CD8-positive, alpha-beta memory T cell (primary cell): ENCODE data around the gene DRC7. TPM values are rescaled to one million over a fixed set of nuclear protein-coding genes. Genes with fewer than 3 reads are reported as not detected.

Experiments
- CTCF ChIA-PET: fragments of 350-600 bp; sonication (Branson Sonifier 250); formaldehyde crosslinking; loops from one replicate; lab custom pipeline; 2021; ENCODE audit warnings: antibody characterized with exemption; lab: Charles Lee
- POLR2A ChIA-PET: fragments of 350-600 bp; sonication (Branson Sonifier 250); formaldehyde crosslinking; loops from one replicate; lab custom pipeline; 2021; ENCODE audit warnings: antibody characterized with exemption; lab: Charles Lee
- DNase-seq, 5 donors: peaks; one replicate each; pipeline versions ENCODE4 v3.0.0 to v3.0.0-alpha.2; 2020 to 2022; ENCODE audit warnings: mixed read lengths in 1 of 5
- H3K27ac ChIP-seq: one replicate; pipeline ENCODE4 v1.7.0; 2013; ENCODE audit warnings: low read depth, mild to moderate bottlenecking, low read length, moderate library complexity
- H3K27me3 ChIP-seq: 2 replicates; pipeline ENCODE4 v1.7.0; 2013; ENCODE audit warnings: low read length, mild to moderate bottlenecking; ENCODE audit not compliant: insufficient read depth, poor library complexity, severe bottlenecking
- H3K36me3 ChIP-seq: 2 replicates; pipeline ENCODE4 v1.7.0; 2013; ENCODE audit warnings: mild to moderate bottlenecking, low read length, moderate library complexity; ENCODE audit not compliant: insufficient read depth
- H3K4me1 ChIP-seq: 2 replicates; pipeline ENCODE4 v1.7.0; 2013; ENCODE audit warnings: mild to moderate bottlenecking, low read length, moderate library complexity; ENCODE audit not compliant: insufficient read depth
- H3K4me3 ChIP-seq: 2 replicates; pipeline ENCODE4 v1.7.0; 2013; ENCODE audit warnings: mild to moderate bottlenecking, low read length
- H3K9me3 ChIP-seq: 2 replicates; pipeline ENCODE4 v1.7.0; 2013; ENCODE audit warnings: mild to moderate bottlenecking, low read length
- H3K27ac Mint-ChIP-seq, 8 donors: one replicate each; pipeline ENCODE4 v1.8.0; 2020 to 2021; ENCODE audit warnings: mixed read lengths in 8 of 8, mild to moderate bottlenecking in 6 of 8, inconsistent platforms in 3 of 8, moderate library complexity in 3 of 8
- H3K27me3 Mint-ChIP-seq, 2 donors: one replicate each; pipeline ENCODE4 v1.8.0; 2020 to 2021; ENCODE audit warnings: mixed read lengths in 2 of 2, mild to moderate bottlenecking in 1 of 2, moderate library complexity in 1 of 2
- H3K36me3 Mint-ChIP-seq, 3 donors: one replicate each; pipeline ENCODE4 v1.8.0; 2020 to 2021; ENCODE audit warnings: mixed read lengths in 3 of 3, inconsistent platforms in 1 of 3, mild to moderate bottlenecking in 1 of 3
- H3K4me1 Mint-ChIP-seq, 3 donors: one replicate each; pipeline ENCODE4 v1.8.0; 2020 to 2021; ENCODE audit warnings: mixed read lengths in 3 of 3, inconsistent platforms in 1 of 3, mild to moderate bottlenecking in 1 of 3
- H3K4me3 Mint-ChIP-seq, 7 donors: one replicate each; pipeline ENCODE4 v1.8.0; 2020 to 2021; ENCODE audit warnings: mixed read lengths in 7 of 7, mild to moderate bottlenecking in 6 of 7, moderate library complexity in 4 of 7, inconsistent platforms in 2 of 7
- H3K9me3 Mint-ChIP-seq, 5 donors: one replicate each; pipeline ENCODE4 v1.8.0; 2020 to 2022; ENCODE audit warnings: mixed read lengths in 5 of 5, mild to moderate bottlenecking in 3 of 5, moderate library complexity in 2 of 5, inconsistent platforms in 1 of 5
- polyA plus RNA-seq: library from polyadenylated mRNA; unstranded; fragments of 300-500 nt; fragmentation: Illumina TruSeq; gene quantifications from one replicate; pipeline ENCODE4 v1.2.3, GENCODE V29; 2021
- total RNA-seq, 2 experiments: library from RNA; stranded (reverse); gene quantifications; one replicate each; pipeline ENCODE4 v1.2.3, GENCODE V29; 2021

DRC7 gene
- total and polyA plus RNA-seq, 3 experiments from 2014 or later: not detected

- ChIA-PET POLR2A (interaction anchor here (1.3 kb wide), 1 partner anchor 47 kb away, joined by 4 read pairs; no protein-coding TSS in a partner anchor), CTCF (interaction anchor here (0.6 to 6.4 kb wide), 27 partner anchors 9 to 250 kb away, joined by 3 to 215 read pairs (median 5); partner anchors contain the start of genes ADGRG1 and KATNB1)
- peak; percentile 75 to 88 (median 79) for DNase-seq
- Histone ChIP-seq H3K9me3 (no peaks in the 10 kb centered on the region), H3K27me3 (no peaks in the 10 kb centered on the region), H3K4me1 (peaks cover 34% of the 10 kb centered on the region), H3K4me3 (no peak overlapping the region), H3K27ac (no peak overlapping the region), H3K36me3 (no peaks in the 10 kb centered on the region)
- H3K27me3 Mint-ChIP-seq: peaks cover 0 to 2% of the 10 kb centered on the region in 2 donors
- H3K27ac Mint-ChIP-seq: peak overlapping the region; percentile 63 to 96 (median 83)
- peak overlapping the region; percentile 41 to 88 (median 75) for H3K4me3 Mint-ChIP-seq
- H3K9me3 Mint-ChIP-seq: no peaks in the 10 kb centered on the region
- H3K36me3 Mint-ChIP-seq: no peaks in the 10 kb centered on the region
- peaks cover 45 to 54% (median 46%) of the 10 kb centered on the region in 3 donors for H3K4me1 Mint-ChIP-seq
Observed at GRCh38 chr16:57648581-57649442, 45.8 kb upstream of the DRC7 start.

- DNase-seq: no peak
- Mint-ChIP-seq H3K4me1 (peaks cover 45 to 54% (median 46%) of the 10 kb centered on the region in 3 donors), H3K4me3 (peak overlapping the region in 4 of 7 donors; percentile 69 to 88 (median 76)), H3K36me3 (no peaks in the 10 kb centered on the region), H3K27ac (peak overlapping the region in 5 of 8 donors; percentile 71 to 92 (median 79)), H3K9me3 (no peaks in the 10 kb centered on the region), H3K27me3 (peaks cover 0 to 2% of the 10 kb centered on the region in 2 donors)
- H3K4me3 ChIP-seq: no peak overlapping the region
- CTCF ChIA-PET: interaction anchor here (0.7 to 6.4 kb wide), 20 partner anchors 9 to 215 kb away, joined by 3 to 215 read pairs (median 8); partner anchors contain the start of genes ADGRG1 and KATNB1
- H3K27me3 ChIP-seq: no peaks in the 10 kb centered on the region
- H3K4me1 ChIP-seq: peaks cover 34% of the 10 kb centered on the region
- no peaks in the 10 kb centered on the region for H3K9me3 ChIP-seq
- H3K27ac ChIP-seq: no peak overlapping the region
- H3K36me3 ChIP-seq: no peaks in the 10 kb centered on the region
- POLR2A ChIA-PET: no interaction called here
Observed at GRCh38 chr16:57649443-57649751, 45.2 kb upstream of the DRC7 start.

- CTCF ChIA-PET: interaction anchor here (0.7 to 6.4 kb wide), 19 partner anchors 8 to 214 kb away, joined by 3 to 215 read pairs (median 7); partner anchors contain the start of genes ADGRG1 and KATNB1
- H3K36me3 Mint-ChIP-seq: no peaks in the 10 kb centered on the region
- peak overlapping the region in 1 of 8 donors; percentile 66 for H3K27ac Mint-ChIP-seq
- Histone ChIP-seq H3K4me3 (no peak overlapping the region), H3K4me1 (peaks cover 34% of the 10 kb centered on the region), H3K36me3 (no peaks in the 10 kb centered on the region), H3K27ac (no peak overlapping the region), H3K27me3 (no peaks in the 10 kb centered on the region), H3K9me3 (no peaks in the 10 kb centered on the region)
- POLR2A ChIA-PET: no interaction called here
- H3K9me3 Mint-ChIP-seq: no peaks in the 10 kb centered on the region
- peaks cover 0 to 2% of the 10 kb centered on the region in 2 donors for H3K27me3 Mint-ChIP-seq
- H3K4me1 Mint-ChIP-seq: peaks cover 45 to 54% (median 47%) of the 10 kb centered on the region in 3 donors
- no peak for DNase-seq
- H3K4me3 Mint-ChIP-seq: no peak overlapping the region
Observed at GRCh38 chr16:57649846-57650245, 44.8 kb upstream of the DRC7 start.

GRCh38 chr16:57651344-57652333 is 43.0 kb upstream of the DRC7 start:
- H3K36me3 Mint-ChIP-seq: no peaks in the 10 kb centered on the region
- Histone ChIP-seq H3K27me3 (no peaks in the 10 kb centered on the region), H3K9me3 (no peaks in the 10 kb centered on the region), H3K36me3 (no peaks in the 10 kb centered on the region), H3K27ac (no peak overlapping the region), H3K4me3 (no peak overlapping the region), H3K4me1 (peaks cover 47% of the 10 kb centered on the region)
- CTCF ChIA-PET: interaction anchor here (0.6 to 5.0 kb wide), 5 partner anchors 12 to 113 kb away, joined by 3 to 27 read pairs (median 4); no protein-coding TSS in a partner anchor
- peaks cover 0 to 2% of the 10 kb centered on the region in 2 donors for H3K27me3 Mint-ChIP-seq
- DNase-seq: peak in 3 of 5 donors; percentile 15 to 42 (median 34)
- peak overlapping the region; percentile 21 to 96 (median 82) for H3K27ac Mint-ChIP-seq
- peaks cover 48 to 64% (median 56%) of the 10 kb centered on the region in 3 donors for H3K4me1 Mint-ChIP-seq
- H3K9me3 Mint-ChIP-seq: no peaks in the 10 kb centered on the region
- peak overlapping the region in 5 of 7 donors; percentile 1 to 84 (median 57) for H3K4me3 Mint-ChIP-seq
- POLR2A ChIA-PET: no interaction called here

- no peaks in the 10 kb centered on the region for H3K36me3 Mint-ChIP-seq
- Histone ChIP-seq H3K4me3 (no peak overlapping the region), H3K36me3 (no peaks in the 10 kb centered on the region), H3K27me3 (no peaks in the 10 kb centered on the region), H3K27ac (no peak overlapping the region), H3K4me1 (peaks cover 44% of the 10 kb centered on the region), H3K9me3 (no peaks in the 10 kb centered on the region)
- H3K4me1 Mint-ChIP-seq: peaks cover 40 to 54% (median 45%) of the 10 kb centered on the region in 3 donors
- POLR2A ChIA-PET: interaction anchor here (0.5 kb wide), 1 partner anchor 43 kb away, joined by 3 read pairs; no protein-coding TSS in a partner anchor
- CTCF ChIA-PET: interaction anchor here (0.9 to 5.0 kb wide), 5 partner anchors 13 to 133 kb away, joined by 3 to 27 read pairs (median 4); no protein-coding TSS in a partner anchor
- no peak for DNase-seq
- no peaks in the 10 kb centered on the region for H3K27me3 Mint-ChIP-seq
- H3K4me3 Mint-ChIP-seq: no peak overlapping the region
- H3K9me3 Mint-ChIP-seq: no peaks in the 10 kb centered on the region
- peak overlapping the region in 5 of 8 donors; percentile 21 to 96 (median 68) for H3K27ac Mint-ChIP-seq
Observed at GRCh38 chr16:57652695-57653471, 41.7 kb upstream of the DRC7 start.

GRCh38 chr16:57653936-57654335 is 40.7 kb upstream of the DRC7 start:
- H3K4me3 ChIP-seq: no peak overlapping the region
- H3K4me1 ChIP-seq: peaks cover 34% of the 10 kb centered on the region
- DNase-seq: no peak
- no peaks in the 10 kb centered on the region for H3K27me3 ChIP-seq
- peaks cover 0 to 2% (median under 1%) of the 10 kb centered on the region in 3 donors for H3K36me3 Mint-ChIP-seq
- no peak overlapping the region for H3K4me3 Mint-ChIP-seq
- no peaks in the 10 kb centered on the region for H3K9me3 ChIP-seq
- H3K9me3 Mint-ChIP-seq: no peaks in the 10 kb centered on the region
- no peak overlapping the region for H3K27ac ChIP-seq
- CTCF ChIA-PET: interaction anchor here (0.7 to 5.0 kb wide), 3 partner anchors 63 to 134 kb away, joined by 3 to 27 read pairs (median 3); no protein-coding TSS in a partner anchor
- H3K4me1 Mint-ChIP-seq: peaks cover 37 to 44% (median 39%) of the 10 kb centered on the region in 3 donors
- H3K36me3 ChIP-seq: no peaks in the 10 kb centered on the region
- H3K27ac Mint-ChIP-seq: no peak overlapping the region
- H3K27me3 Mint-ChIP-seq: no peaks in the 10 kb centered on the region
- POLR2A ChIA-PET: no interaction called here
